Hepatocyte (in vitro differentiated cells): ENCODE measurements around the gene BAMBI. TPM values are rescaled to one million over a fixed set of nuclear protein-coding genes. Genes with fewer than 3 reads are reported as not detected.

Experiments
- DNase-seq: peaks from one replicate; pipeline ENCODE4 v3.0.0-alpha.2; 2016; ENCODE audit warnings: low spot score
- H2AFZ ChIP-seq: fragments of 200-600 bp; sonication (generic); 2 replicates; pipeline ENCODE4 v1.6.0; 2016; ENCODE audit warnings: antibody characterized with exemption, mild to moderate bottlenecking
- H3K27ac ChIP-seq: fragments of 200-600 bp; sonication (generic); 2 replicates; pipeline ENCODE4 v1.5.1; 2016; ENCODE audit warnings: mild to moderate bottlenecking
- H3K27me3 ChIP-seq: fragments of 200-600 bp; sonication (generic); 2 replicates; pipeline ENCODE4 v1.6.1; 2016
- H3K36me3 ChIP-seq: fragments of 200-600 bp; sonication (generic); replicated peaks from 2 replicates; pipeline ENCODE4 v1.5.1; 2016; ENCODE audit warnings: low read depth; ENCODE audit not compliant: insufficient read depth
- H3K4me1 ChIP-seq: fragments of 200-600 bp; sonication (generic); 2 replicates; pipeline ENCODE4 v1.5.1; 2016; ENCODE audit warnings: mild to moderate bottlenecking, moderate library complexity; ENCODE audit not compliant: insufficient read depth
- H3K4me2 ChIP-seq: fragments of 200-600 bp; sonication (generic); 2 replicates; pipeline ENCODE4 v1.6.0; 2016
- H3K4me3 ChIP-seq: fragments of 200-600 bp; sonication (generic); 2 replicates; pipeline ENCODE4 v1.5.1; 2016; ENCODE audit warnings: mild to moderate bottlenecking
- H3K79me2 ChIP-seq: fragments of 200-600 bp; sonication (generic); 2 replicates; pipeline ENCODE4 v1.6.0; 2017; ENCODE audit warnings: mild to moderate bottlenecking
- H3K9me2 ChIP-seq: fragments of 200-600 bp; sonication (generic); replicated peaks from 2 replicates; pipeline ENCODE4 v1.6.0; 2017; ENCODE audit warnings: mild to moderate bottlenecking; ENCODE audit not compliant: insufficient read depth
- H3K9me3 ChIP-seq: fragments of 200-600 bp; sonication (generic); 2 replicates; pipeline ENCODE4 v1.5.1; 2016; ENCODE audit warnings: low read depth, mild to moderate bottlenecking
- H4K20me1 ChIP-seq: fragments of 200-600 bp; sonication (generic); 2 replicates; pipeline ENCODE4 v1.6.0; 2016; ENCODE audit warnings: mild to moderate bottlenecking; ENCODE audit not compliant: insufficient read depth, poor library complexity, severe bottlenecking
- CTCF ChIP-seq: fragments of 200-600 bp; sonication (generic); IDR thresholded peaks from 2 replicates; pipeline ENCODE4 v1.5.1; 2016; ENCODE audit warnings: antibody characterized with exemption, mild to moderate bottlenecking; ENCODE audit not compliant: poor library complexity
- EZH2 ChIP-seq: fragments of 200-600 bp; sonication (generic); IDR thresholded peaks from 2 replicates; pipeline ENCODE4 v1.6.1; 2016; ENCODE audit warnings: antibody characterized with exemption, mild to moderate bottlenecking, borderline replicate concordance
- EZH2phosphoT487 ChIP-seq: fragments of 200-600 bp; sonication (generic); IDR thresholded peaks from one replicate; pipeline ENCODE4 v1.6.1; 2018; ENCODE audit warnings: antibody characterized with exemption, mild to moderate bottlenecking, low read depth, moderate library complexity; ENCODE audit not compliant: unreplicated experiment, severe bottlenecking
- WGBS: methylation state at CpG from one replicate; pipeline ENCODE4 v1.1.6; 2016; ENCODE audit warnings: low lambda C conversion rate; ENCODE audit errors: missing lambda C conversion rate; 5-methylcytosine and 5-hydroxymethylcytosine counted together
- polyA plus RNA-seq: library from polyadenylated mRNA; unstranded; fragments of >200 nt; fragmentation: Nextera tagmentation; extraction: Ambion mirVana; gene quantifications from 2 replicates; pipeline ENCODE4 v1.2.1, GENCODE V29; 2016
- total RNA-seq: library from RNA; depleted of rRNA; stranded (reverse); fragments of >200 nt; gene quantifications from 2 replicates; pipeline ENCODE4 v1.2.3, GENCODE V29; 2014

Gene BAMBI
- total and polyA plus RNA-seq, 2 experiments from 2014 or later, result 116 to 148 TPM

- no peaks in the 10 kb centered on the region for H3K79me2 ChIP-seq
- DNase-seq, result no peak
- H3K9me2 ChIP-seq, result no peaks in the 10 kb centered on the region
- no peak overlapping the region for H2AFZ ChIP-seq
- 66% methylated on average over 8 of the region's 8 CpGs for WGBS
- H4K20me1 ChIP-seq, result no peaks in the 10 kb centered on the region
- H3K36me3 ChIP-seq, result no peaks in the 10 kb centered on the region
- H3K27me3 ChIP-seq, result no peaks in the 10 kb centered on the region
- H3K4me2 ChIP-seq, result no peak overlapping the region
- peaks cover 3% of the 10 kb centered on the region for H3K4me1 ChIP-seq
- H3K27ac ChIP-seq, result no peak overlapping the region
- H3K9me3 ChIP-seq, result no peaks in the 10 kb centered on the region
- TF ChIP-seq EZH2phosphoT487, result no peak
- no peak overlapping the region for H3K4me3 ChIP-seq
These were observed 28.2 kb downstream of the BAMBI start for GRCh38 chr10:28705472-28705871.

GRCh38 chr10:28709001-28709710 lies 31.8 kb downstream of the BAMBI start:
- 44% methylated on average over 9 of the region's 9 CpGs for WGBS
- Histone ChIP-seq H3K36me3 (no peaks in the 10 kb centered on the region), H4K20me1 (no peaks in the 10 kb centered on the region), H3K9me2 (no peaks in the 10 kb centered on the region), H3K4me1 (peaks cover 3% of the 10 kb centered on the region), H3K4me3 (no peak overlapping the region), H3K4me2 (peak overlapping the region; percentile 3), H3K27ac (no peak overlapping the region), H3K79me2 (no peaks in the 10 kb centered on the region), H3K27me3 (no peaks in the 10 kb centered on the region), H2AFZ (no peak overlapping the region), H3K9me3 (no peaks in the 10 kb centered on the region)
- no peak for DNase-seq
- TF ChIP-seq EZH2, result no peak
- no peak for TF ChIP-seq CTCF
- no peak for TF ChIP-seq EZH2phosphoT487

- Histone ChIP-seq H3K27me3 (no peaks in the 10 kb centered on the region), H3K4me2 (no peak overlapping the region), H3K79me2 (no peaks in the 10 kb centered on the region), H3K4me3 (no peak overlapping the region), H3K27ac (peak overlapping the region; percentile 10), H3K36me3 (no peaks in the 10 kb centered on the region), H3K4me1 (peaks cover 9% of the 10 kb centered on the region), H3K9me3 (no peaks in the 10 kb centered on the region), H2AFZ (no peak overlapping the region), H3K9me2 (no peaks in the 10 kb centered on the region), H4K20me1 (no peaks in the 10 kb centered on the region)
- TF ChIP-seq EZH2phosphoT487 (no peak), EZH2 (no peak), CTCF (no peak)
- 67% methylated on average over 6 of the region's 6 CpGs for WGBS
- DNase-seq, result no peak
These were observed 33.0 kb downstream of the BAMBI start for GRCh38 chr10:28710202-28710886.

- Histone ChIP-seq H3K4me3 (no peak overlapping the region), H3K4me1 (peaks cover 9% of the 10 kb centered on the region), H3K27ac (peak overlapping the region; percentile 10), H3K4me2 (no peak overlapping the region), H3K27me3 (no peaks in the 10 kb centered on the region), H4K20me1 (no peaks in the 10 kb centered on the region), H3K9me2 (no peaks in the 10 kb centered on the region), H3K9me3 (no peaks in the 10 kb centered on the region), H2AFZ (no peak overlapping the region), H3K36me3 (no peaks in the 10 kb centered on the region), H3K79me2 (no peaks in the 10 kb centered on the region)
- TF ChIP-seq EZH2 (no peak), EZH2phosphoT487 (no peak), CTCF (no peak)
- WGBS, result 67% methylated on average over 1 of the region's 1 CpG
- DNase-seq, result no peak
These were observed 33.7 kb downstream of the BAMBI start for GRCh38 chr10:28711041-28711440.
